Activated naive CD4-positive, alpha-beta T cell treated with anti-CD3 and anti-CD28 coated beads, Interleukin-2, amount 10 ng/mL, durations not matched to agents 7 days and 5 days (primary cell): ENCODE results near the gene LYSMD2.

Experiments used
- CTCF ChIA-PET: fragments of 350-600 bp; sonication (Branson Sonifier 250); formaldehyde crosslinking; loops from one replicate; lab custom pipeline; 2021; ENCODE audit warnings: antibody characterized with exemption; lab: Charles Lee
- DNase-seq: peaks from one replicate; pipeline ENCODE4 v3.0.0-alpha.2; 2020
- H3K27ac Mint-ChIP-seq: one replicate; pipeline ENCODE4 v1.8.0; 2021; ENCODE audit warnings: mild to moderate bottlenecking, moderate library complexity, mixed read lengths
- H3K27me3 Mint-ChIP-seq: one replicate; pipeline ENCODE4 v1.8.0; 2021; ENCODE audit warnings: mild to moderate bottlenecking, mixed read lengths
- H3K36me3 Mint-ChIP-seq: one replicate; pipeline ENCODE4 v1.8.0; 2021; ENCODE audit warnings: mixed read lengths
- H3K4me1 Mint-ChIP-seq: one replicate; pipeline ENCODE4 v1.8.0; 2021; ENCODE audit warnings: mixed read lengths
- H3K4me3 Mint-ChIP-seq: one replicate; pipeline ENCODE4 v1.8.0; 2021; ENCODE audit warnings: mild to moderate bottlenecking, moderate library complexity, mixed read lengths
- H3K9me3 Mint-ChIP-seq: one replicate; pipeline ENCODE4 v1.8.0; 2021; ENCODE audit warnings: mixed read lengths

Gene LYSMD2

GRCh38 chr15:51721199-51721960, 16.1 kb downstream of the LYSMD2 start:
- no peak for DNase-seq
- H3K4me1 Mint-ChIP-seq, result peaks cover 15% of the 10 kb centered on the region
- no peak overlapping the region for H3K27ac Mint-ChIP-seq
- H3K36me3 Mint-ChIP-seq, result peaks cover 29% of the 10 kb centered on the region
- no peak overlapping the region for H3K4me3 Mint-ChIP-seq
- H3K27me3 Mint-ChIP-seq, result no peaks in the 10 kb centered on the region
- no peaks in the 10 kb centered on the region for H3K9me3 Mint-ChIP-seq
- CTCF ChIA-PET, result interaction anchor here (1.1 kb wide), 1 partner anchor 55 kb away, joined by 4 read pairs; no protein-coding TSS in a partner anchor

- Mint-ChIP-seq H3K36me3 (peaks cover 29% of the 10 kb centered on the region), H3K27me3 (no peaks in the 10 kb centered on the region), H3K4me3 (no peak overlapping the region), H3K4me1 (peaks cover 12% of the 10 kb centered on the region), H3K27ac (no peak overlapping the region), H3K9me3 (no peaks in the 10 kb centered on the region)
- CTCF ChIA-PET, result interaction anchor here (1.2 kb wide), 1 partner anchor 57 kb away, joined by 5 read pairs; no protein-coding TSS in a partner anchor
- DNase-seq, result no peak
Measured at GRCh38 chr15:51720201-51720995, 17.1 kb downstream of the LYSMD2 start.

DNA sequence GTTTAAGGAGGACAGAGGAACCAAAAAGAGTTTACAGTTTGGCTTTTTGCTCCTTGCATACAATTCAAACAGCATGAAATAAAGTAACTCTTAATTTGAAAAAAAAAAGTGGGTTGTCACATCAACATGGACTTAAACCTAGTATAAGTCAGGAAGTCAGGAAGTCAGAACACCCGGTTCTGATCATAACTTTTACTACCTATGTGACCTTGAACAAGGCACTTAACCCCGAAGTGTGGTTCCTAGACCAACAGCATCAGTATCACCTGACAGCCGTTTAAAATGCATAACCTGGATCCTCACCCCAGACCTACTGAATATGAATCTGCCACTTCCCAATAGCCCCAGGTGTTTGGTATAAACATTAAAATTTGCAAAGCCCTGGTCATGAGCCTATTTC, 18.7 kb downstream of the LYSMD2 start:
- CTCF ChIA-PET, result no interaction called here
- no peak for DNase-seq
- Mint-ChIP-seq H3K36me3 (peaks cover 21% of the 10 kb centered on the region), H3K27ac (no peak overlapping the region), H3K4me1 (peaks cover 4% of the 10 kb centered on the region), H3K27me3 (no peaks in the 10 kb centered on the region), H3K9me3 (no peaks in the 10 kb centered on the region), H3K4me3 (no peak overlapping the region)

GRCh38 chr15:51718219-51718618, 19.2 kb downstream of the LYSMD2 start:
- Mint-ChIP-seq H3K27ac (no peak overlapping the region), H3K4me1 (peaks cover 4% of the 10 kb centered on the region), H3K4me3 (no peak overlapping the region), H3K9me3 (no peaks in the 10 kb centered on the region), H3K36me3 (peaks cover 18% of the 10 kb centered on the region), H3K27me3 (no peaks in the 10 kb centered on the region)
- CTCF ChIA-PET, result no interaction called here
- DNase-seq, result no peak

- H3K4me1 Mint-ChIP-seq, result no peaks in the 10 kb centered on the region
- H3K9me3 Mint-ChIP-seq, result no peaks in the 10 kb centered on the region
- H3K36me3 Mint-ChIP-seq, result no peaks in the 10 kb centered on the region
- H3K4me3 Mint-ChIP-seq, result no peak overlapping the region
- no peak for DNase-seq
- no peak overlapping the region for H3K27ac Mint-ChIP-seq
- CTCF ChIA-PET, result no interaction called here
- no peaks in the 10 kb centered on the region for H3K27me3 Mint-ChIP-seq
Measured at GRCh38 chr15:51714911-51715310, 22.5 kb downstream of the LYSMD2 start.

GRCh38 chr15:51714162-51714561, 23.3 kb downstream of the LYSMD2 start:
- CTCF ChIA-PET, result no interaction called here
- H3K4me3 Mint-ChIP-seq, result no peak overlapping the region
- H3K27ac Mint-ChIP-seq, result no peak overlapping the region
- H3K36me3 Mint-ChIP-seq, result no peaks in the 10 kb centered on the region
- H3K27me3 Mint-ChIP-seq, result no peaks in the 10 kb centered on the region
- H3K9me3 Mint-ChIP-seq, result no peaks in the 10 kb centered on the region
- no peak for DNase-seq
- H3K4me1 Mint-ChIP-seq, result no peaks in the 10 kb centered on the region

DNA sequence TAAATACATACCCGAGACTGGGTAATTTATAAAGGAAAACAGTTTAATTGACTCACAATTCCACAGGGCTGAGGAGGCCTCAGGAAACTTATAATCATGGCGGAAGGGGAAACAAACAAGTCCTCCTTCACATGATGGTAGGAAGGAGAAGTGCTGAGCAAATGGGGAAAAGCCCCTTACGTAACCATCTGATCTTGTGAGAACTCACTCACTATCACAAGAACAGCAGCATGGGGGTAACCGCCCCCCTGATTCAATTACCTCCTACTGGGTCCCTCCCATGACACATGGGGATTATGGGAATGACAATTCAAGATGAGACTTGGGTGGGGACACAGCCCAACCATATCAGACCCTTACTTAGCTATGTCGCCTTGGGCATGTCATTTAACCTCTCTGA, 28.4 kb downstream of the LYSMD2 start:
- CTCF ChIA-PET, result no interaction called here
- H3K36me3 Mint-ChIP-seq, result no peaks in the 10 kb centered on the region
- no peaks in the 10 kb centered on the region for H3K4me1 Mint-ChIP-seq
- no peaks in the 10 kb centered on the region for H3K27me3 Mint-ChIP-seq
- no peaks in the 10 kb centered on the region for H3K9me3 Mint-ChIP-seq
- DNase-seq, result no peak
- H3K27ac Mint-ChIP-seq, result no peak overlapping the region
- no peak overlapping the region for H3K4me3 Mint-ChIP-seq

- Mint-ChIP-seq H3K9me3 (no peaks in the 10 kb centered on the region), H3K4me1 (no peaks in the 10 kb centered on the region), H3K27me3 (no peaks in the 10 kb centered on the region), H3K36me3 (no peaks in the 10 kb centered on the region), H3K4me3 (no peak overlapping the region), H3K27ac (no peak overlapping the region)
- CTCF ChIA-PET, result no interaction called here
- no peak for DNase-seq
Measured at GRCh38 chr15:51708013-51708412, 29.4 kb downstream of the LYSMD2 start.

DNA sequence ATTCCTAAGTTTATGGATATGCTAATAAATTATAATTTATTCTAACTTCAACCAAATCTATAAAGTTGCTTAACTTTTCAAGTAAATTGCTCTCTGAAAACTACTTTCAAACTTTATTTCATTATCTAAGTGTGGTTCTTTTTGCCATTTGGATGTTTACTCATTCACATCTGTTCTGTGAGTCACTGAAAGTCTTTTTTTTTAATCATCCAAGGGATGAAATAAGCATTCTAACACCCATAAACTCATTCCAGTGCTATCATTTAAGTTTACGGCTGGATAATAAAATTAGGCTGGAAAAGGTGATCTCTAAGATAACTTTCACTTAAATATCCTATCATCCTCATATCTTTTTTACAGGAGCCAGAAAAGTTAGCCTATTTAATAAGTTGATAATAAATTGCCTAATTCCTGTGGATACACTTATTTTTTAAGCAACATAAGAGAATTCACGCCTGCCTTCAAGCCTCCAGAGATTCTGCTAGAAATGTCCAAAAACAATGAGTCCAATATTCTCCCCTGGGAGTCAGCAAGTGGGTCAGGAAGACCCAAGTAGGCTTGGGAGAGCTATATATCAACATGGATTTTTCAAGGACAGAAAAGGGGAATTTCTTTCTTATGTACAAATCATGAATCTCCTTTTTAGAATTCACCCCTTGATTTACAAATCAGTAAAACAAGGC, 30.4 kb downstream of the LYSMD2 start:
- Mint-ChIP-seq H3K36me3 (no peaks in the 10 kb centered on the region), H3K4me3 (no peak overlapping the region), H3K9me3 (no peaks in the 10 kb centered on the region), H3K27ac (no peak overlapping the region), H3K4me1 (no peaks in the 10 kb centered on the region), H3K27me3 (peaks cover 5% of the 10 kb centered on the region)
- no peak for DNase-seq
- CTCF ChIA-PET, result interaction anchor here (0.5 kb wide), 1 partner anchor 57 kb away, joined by 4 read pairs; no protein-coding TSS in a partner anchor

- H3K4me1 Mint-ChIP-seq, result no peaks in the 10 kb centered on the region
- H3K36me3 Mint-ChIP-seq, result no peaks in the 10 kb centered on the region
- CTCF ChIA-PET, result interaction anchor here (0.5 kb wide), 1 partner anchor 56 kb away, joined by 4 read pairs; no protein-coding TSS in a partner anchor
- no peaks in the 10 kb centered on the region for H3K9me3 Mint-ChIP-seq
- H3K27me3 Mint-ChIP-seq, result peaks cover 8% of the 10 kb centered on the region
- no peak overlapping the region for H3K27ac Mint-ChIP-seq
- no peak for DNase-seq
- no peak overlapping the region for H3K4me3 Mint-ChIP-seq
Measured at GRCh38 chr15:51706291-51706690, 31.2 kb downstream of the LYSMD2 start.

GRCh38 chr15:51702710-51703109, 34.7 kb downstream of the LYSMD2 start:
- H3K4me1 Mint-ChIP-seq, result no peaks in the 10 kb centered on the region
- CTCF ChIA-PET, result no interaction called here
- peaks cover 23% of the 10 kb centered on the region for H3K27me3 Mint-ChIP-seq
- H3K27ac Mint-ChIP-seq, result no peak overlapping the region
- no peak overlapping the region for H3K4me3 Mint-ChIP-seq
- no peaks in the 10 kb centered on the region for H3K9me3 Mint-ChIP-seq
- DNase-seq, result no peak
- H3K36me3 Mint-ChIP-seq, result no peaks in the 10 kb centered on the region

DNA sequence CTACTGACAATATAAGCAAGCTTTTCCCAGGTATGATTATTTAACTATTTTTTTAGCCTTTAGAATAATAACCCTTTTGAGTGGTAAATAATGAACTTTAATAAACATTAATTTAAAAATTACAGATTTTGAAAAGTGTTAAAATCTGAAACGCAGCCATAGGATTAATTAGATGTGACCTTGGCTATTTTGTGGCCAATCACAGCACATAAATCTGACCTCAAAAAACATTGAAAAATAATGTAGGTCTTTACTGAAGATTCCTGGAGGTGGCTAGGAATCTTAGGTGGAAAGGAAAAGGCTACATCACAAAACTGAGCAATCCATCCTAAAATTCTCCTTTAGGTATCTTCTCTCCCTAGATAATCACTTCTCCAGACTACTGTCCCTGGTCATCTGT, 38.1 kb downstream of the LYSMD2 start:
- CTCF ChIA-PET, result no interaction called here
- Mint-ChIP-seq H3K36me3 (no peaks in the 10 kb centered on the region), H3K27ac (no peak overlapping the region), H3K4me1 (no peaks in the 10 kb centered on the region), H3K4me3 (no peak overlapping the region), H3K9me3 (no peaks in the 10 kb centered on the region), H3K27me3 (peaks cover 24% of the 10 kb centered on the region)
- DNase-seq, result no peak

DNA sequence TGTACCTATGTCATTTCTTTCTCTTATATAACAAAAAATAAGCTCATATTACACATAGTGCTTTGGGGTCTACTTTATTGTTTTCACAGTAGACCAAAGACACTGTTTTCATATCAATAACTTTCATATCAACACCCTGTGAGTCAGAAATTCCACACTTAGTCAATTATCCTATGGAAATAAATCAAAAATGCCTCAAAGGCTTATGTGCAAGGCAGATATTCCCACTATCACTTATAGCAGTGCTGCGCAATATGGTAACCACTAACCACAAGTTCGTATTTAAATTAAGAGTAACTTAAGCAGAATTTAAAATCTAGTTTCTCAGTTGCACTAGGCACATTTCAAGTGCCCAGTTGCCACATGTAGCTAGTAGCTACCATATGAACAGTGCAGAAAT, 40.3 kb downstream of the LYSMD2 start:
- Mint-ChIP-seq H3K9me3 (no peaks in the 10 kb centered on the region), H3K4me1 (peaks cover 16% of the 10 kb centered on the region), H3K4me3 (no peak overlapping the region), H3K27me3 (peaks cover 29% of the 10 kb centered on the region), H3K36me3 (no peaks in the 10 kb centered on the region), H3K27ac (no peak overlapping the region)
- CTCF ChIA-PET, result no interaction called here
- no peak for DNase-seq

- Mint-ChIP-seq H3K4me1 (peaks cover 22% of the 10 kb centered on the region), H3K36me3 (no peaks in the 10 kb centered on the region), H3K9me3 (no peaks in the 10 kb centered on the region), H3K27ac (no peak overlapping the region), H3K27me3 (peaks cover 31% of the 10 kb centered on the region), H3K4me3 (no peak overlapping the region)
- no peak for DNase-seq
- CTCF ChIA-PET, result no interaction called here
Measured at GRCh38 chr15:51696566-51696965, 40.9 kb downstream of the LYSMD2 start.
